ENCODE data around the gene LRRC2.
"Not testable (repeated sequence)": the region's sequence is repeated elsewhere in the genome, so short reads cannot be mapped to it uniquely, and the experiment has no call there.

Gene LRRC2

GRCh38 chr3:46495901-46496456 is 70.1 kb downstream of the LRRC2 start:
- Mint-ChIP-seq H3K27ac (no peak overlapping the region), H3K4me1 (peaks cover 21% of the 10 kb centered on the region), H3K27me3 (ENCODE audit: low read depth, poor library complexity) (peaks cover 3% of the 10 kb centered on the region), H3K36me3 (ENCODE audit: low read depth) (no peaks in the 10 kb centered on the region), H3K4me3 (no peak overlapping the region), H3K9me3 (peaks cover 24% of the 10 kb centered on the region)
- DNase-seq, result no peak
- no peak for TF ChIP-seq CTCF (IDR thresholded peaks at IDR 0.05)

GRCh38 chr3:46494491-46494890 is 71.6 kb downstream of the LRRC2 start:
- Mint-ChIP-seq H3K9me3 (peaks cover 24% of the 10 kb centered on the region), H3K4me1 (peaks cover 19% of the 10 kb centered on the region)
- H3K36me3 Mint-ChIP-seq (ENCODE audit: low read depth); DNase-seq; H3K27me3 Mint-ChIP-seq (ENCODE audit: low read depth, poor library complexity); H3K4me3 Mint-ChIP-seq; H3K27ac Mint-ChIP-seq: not testable (repeated sequence)

GRCh38 chr3:46492890-46493547 is 73.1 kb downstream of the LRRC2 start:
- Mint-ChIP-seq H3K27ac (no peak overlapping the region), H3K27me3 (ENCODE audit: low read depth, poor library complexity) (peaks cover 3% of the 10 kb centered on the region), H3K36me3 (ENCODE audit: low read depth) (no peaks in the 10 kb centered on the region), H3K4me1 (peaks cover 16% of the 10 kb centered on the region), H3K9me3 (peaks cover 24% of the 10 kb centered on the region), H3K4me3 (no peak overlapping the region)
- no peak for TF ChIP-seq CTCF (IDR thresholded peaks at IDR 0.05)
- no peak for DNase-seq

GRCh38 chr3:46491089-46492070 is 74.7 kb downstream of the LRRC2 start:
- H3K27ac Mint-ChIP-seq, result no peak overlapping the region
- H3K9me3 Mint-ChIP-seq, result peaks cover 24% of the 10 kb centered on the region
- DNase-seq, result no peak
- peaks cover 6% of the 10 kb centered on the region for H3K27me3 Mint-ChIP-seq (ENCODE audit: low read depth, poor library complexity)
- H3K4me3 Mint-ChIP-seq, result no peak overlapping the region
- TF ChIP-seq CTCF (IDR thresholded peaks at IDR 0.05), result no peak
- H3K36me3 Mint-ChIP-seq (ENCODE audit: low read depth), result no peaks in the 10 kb centered on the region
- peaks cover 16% of the 10 kb centered on the region for H3K4me1 Mint-ChIP-seq

GRCh38 chr3:46490338-46491084 is 75.6 kb downstream of the LRRC2 start:
- Mint-ChIP-seq H3K27ac (no peak overlapping the region), H3K4me3 (no peak overlapping the region), H3K36me3 (ENCODE audit: low read depth) (no peaks in the 10 kb centered on the region), H3K27me3 (ENCODE audit: low read depth, poor library complexity) (peaks cover 13% of the 10 kb centered on the region), H3K4me1 (peaks cover 24% of the 10 kb centered on the region), H3K9me3 (peaks cover 17% of the 10 kb centered on the region)
- DNase-seq, result no peak
- TF ChIP-seq CTCF (IDR thresholded peaks at IDR 0.05), result no peak

- DNase-seq, result no peak
- Mint-ChIP-seq H3K27me3 (ENCODE audit: low read depth, poor library complexity) (peaks cover 13% of the 10 kb centered on the region), H3K36me3 (ENCODE audit: low read depth) (no peaks in the 10 kb centered on the region), H3K9me3 (peaks cover 17% of the 10 kb centered on the region), H3K4me3 (no peak overlapping the region), H3K4me1 (peaks cover 27% of the 10 kb centered on the region), H3K27ac (no peak overlapping the region)
- no peak for TF ChIP-seq CTCF (IDR thresholded peaks at IDR 0.05)
Observed at GRCh38 chr3:46489875-46490274, 76.2 kb downstream of the LRRC2 start.

Data from nephron progenitor cell (in vitro differentiated cells).